Astrocyte of the cerebellum (primary cell): Measurements from ENCODE around the gene CLCN3.
"Not testable (repeated sequence)": the region's sequence is repeated elsewhere in the genome, so short reads cannot be mapped to it uniquely, and the experiment has no call there.

ENCODE experiments used
- DNase-seq: peaks from one replicate; pipeline ENCODE4 v3.0.0-alpha.2; 2011; ENCODE audit warnings: low read depth
- H3K4me3 ChIP-seq: 2 replicates; pipeline ENCODE4 v1.5.1; 2011; ENCODE audit warnings: mild to moderate bottlenecking, low read depth, low read length, moderate library complexity
- in situ Hi-C: cut with HindIII; loops from 2 replicates; pipeline ENCODE4 v1.10.0; 2017; ENCODE audit warnings: low sequenced_read_pairs
- TF ChIP-seq, protein P1 (sequence below): IDR thresholded peaks from 2 replicates; pipeline ENCODE4 v1.5.1; 2012; ENCODE audit warnings: low read length, low read depth, moderate library complexity, mild to moderate bottlenecking; ENCODE audit errors: missing control alignments

Gene CLCN3

GRCh38 chr4:169618286-169618685 is 2.1 kb upstream of the CLCN3 start:
- DNase-seq: no peak
- in situ Hi-C loops: no loop called here
- TF ChIP-seq, protein P1, sequence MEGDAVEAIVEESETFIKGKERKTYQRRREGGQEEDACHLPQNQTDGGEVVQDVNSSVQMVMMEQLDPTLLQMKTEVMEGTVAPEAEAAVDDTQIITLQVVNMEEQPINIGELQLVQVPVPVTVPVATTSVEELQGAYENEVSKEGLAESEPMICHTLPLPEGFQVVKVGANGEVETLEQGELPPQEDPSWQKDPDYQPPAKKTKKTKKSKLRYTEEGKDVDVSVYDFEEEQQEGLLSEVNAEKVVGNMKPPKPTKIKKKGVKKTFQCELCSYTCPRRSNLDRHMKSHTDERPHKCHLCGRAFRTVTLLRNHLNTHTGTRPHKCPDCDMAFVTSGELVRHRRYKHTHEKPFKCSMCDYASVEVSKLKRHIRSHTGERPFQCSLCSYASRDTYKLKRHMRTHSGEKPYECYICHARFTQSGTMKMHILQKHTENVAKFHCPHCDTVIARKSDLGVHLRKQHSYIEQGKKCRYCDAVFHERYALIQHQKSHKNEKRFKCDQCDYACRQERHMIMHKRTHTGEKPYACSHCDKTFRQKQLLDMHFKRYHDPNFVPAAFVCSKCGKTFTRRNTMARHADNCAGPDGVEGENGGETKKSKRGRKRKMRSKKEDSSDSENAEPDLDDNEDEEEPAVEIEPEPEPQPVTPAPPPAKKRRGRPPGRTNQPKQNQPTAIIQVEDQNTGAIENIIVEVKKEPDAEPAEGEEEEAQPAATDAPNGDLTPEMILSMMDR: no peak
- H3K4me3 ChIP-seq: no peak overlapping the region

DNA sequence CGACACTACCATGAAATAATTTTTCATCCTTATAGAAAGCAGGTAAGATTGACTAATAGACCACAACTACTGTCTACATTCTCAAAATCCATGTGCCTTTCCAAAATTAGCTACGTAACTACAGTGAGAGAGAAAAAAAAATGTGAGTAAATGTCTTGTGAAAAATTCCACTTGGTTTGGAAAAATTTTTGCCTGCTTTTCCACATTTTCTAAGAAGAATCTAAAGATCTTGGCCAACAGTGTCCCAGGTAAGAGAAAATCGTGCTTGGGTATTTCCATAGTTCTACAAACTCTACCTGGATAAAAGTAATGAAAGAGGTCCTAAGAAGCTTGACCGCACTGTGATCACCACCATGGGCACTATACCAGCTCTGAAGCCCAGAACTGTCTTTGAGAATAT is 1.4 kb upstream of the CLCN3 start:
- no peak for DNase-seq
- in situ Hi-C loops: no loop called here
- TF ChIP-seq, protein P1: no peak
- H3K4me3 ChIP-seq: no peak overlapping the region

DNA sequence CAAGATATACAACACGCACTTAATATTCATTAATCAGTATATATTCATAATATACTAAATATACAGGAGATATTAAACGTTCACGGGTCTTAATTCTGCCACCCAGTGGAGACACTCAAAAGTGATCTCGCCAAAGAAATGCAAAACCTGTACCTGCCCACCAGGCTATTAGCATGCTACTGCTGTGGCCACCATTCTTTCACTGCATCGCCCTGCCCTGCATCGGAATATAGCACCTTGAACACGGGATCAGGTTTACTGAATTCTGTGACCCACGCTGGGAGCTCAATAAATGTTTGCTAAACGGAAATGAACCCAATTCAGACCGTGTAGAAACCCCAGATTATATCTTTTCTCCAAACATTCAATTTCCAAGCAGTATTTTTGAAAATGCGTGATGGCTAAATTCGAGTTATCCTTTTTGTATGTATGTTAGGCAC is 840 bp upstream of the CLCN3 start:
- TF ChIP-seq, protein P1: peak; percentile 66

DNA sequence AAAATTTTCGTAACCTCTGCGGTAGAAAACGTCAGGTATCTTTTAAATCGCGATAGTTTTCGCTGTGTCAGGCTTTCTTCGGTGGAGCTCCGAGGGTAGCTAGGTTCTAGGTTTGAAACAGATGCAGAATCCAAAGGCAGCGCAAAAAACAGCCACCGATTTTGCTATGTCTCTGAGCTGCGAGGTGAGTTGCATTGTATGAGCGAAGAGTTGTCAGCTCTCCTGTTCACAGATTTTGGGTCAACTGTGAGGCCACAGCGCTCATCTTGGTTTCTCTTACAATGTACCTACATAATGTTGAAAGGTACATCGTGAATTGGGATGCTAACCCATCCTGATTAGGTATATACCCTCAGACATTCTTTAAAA is 486 bp downstream of the CLCN3 start:
- TF ChIP-seq, protein P1: no peak
- H3K4me3 ChIP-seq: peak overlapping the region; percentile 68
- DNase-seq: no peak
- in situ Hi-C loops: no loop called here

More for the DNA sequence above, 840 bp upstream of the CLCN3 start:
- H3K4me3 ChIP-seq: peak overlapping the region; percentile 68
- DNase-seq: no peak
- in situ Hi-C loops: no loop called here

- TF ChIP-seq, protein P1: no peak
- peak; percentile 43 for DNase-seq
- peak overlapping the region; percentile 68 for H3K4me3 ChIP-seq
- in situ Hi-C loops: no loop called here
These were observed 1.5 kb downstream of the CLCN3 start for GRCh38 chr4:169621731-169622492.

DNA sequence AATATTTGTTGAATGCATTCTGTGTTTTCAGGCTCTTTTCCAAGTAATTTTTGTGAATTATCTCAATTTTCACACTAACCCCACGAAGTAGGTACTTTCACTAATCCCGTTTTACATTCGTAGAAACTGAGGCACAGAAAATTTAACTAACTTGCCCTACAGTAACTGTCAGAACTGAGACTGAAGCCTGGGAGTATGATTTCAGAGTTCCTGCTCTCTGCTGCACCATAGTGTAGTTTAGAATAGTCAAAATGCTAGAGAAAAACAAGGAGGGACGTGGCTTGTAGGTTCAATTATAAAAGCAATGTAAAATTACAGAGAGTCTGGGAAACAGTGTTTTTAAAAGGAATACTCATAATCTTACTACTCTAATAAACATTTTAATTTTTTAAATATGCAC is 2.2 kb downstream of the CLCN3 start:
- H3K4me3 ChIP-seq: no peak overlapping the region
- in situ Hi-C loops: no loop called here
- no peak for DNase-seq
- TF ChIP-seq, protein P1: no peak

- in situ Hi-C loops, H3K4me3 ChIP-seq, DNase-seq: not testable (repeated sequence)
These were observed 3.6 kb downstream of the CLCN3 start for GRCh38 chr4:169624012-169624411.
